WTC11 (cell line): ENCODE measurements around the gene SIN3A. TPM values are rescaled to one million over a fixed set of nuclear protein-coding genes. Genes with fewer than 3 reads are reported as not detected.

Source experiments
- ATAC-seq: fragments of 200-7000 bp; cut with Tn5 transposase; 2 replicates; pipeline ENCODE4 v1.10.0; 2021; ENCODE audit warnings: mild to moderate bottlenecking, moderate library complexity
- CTCF ChIA-PET: fragments of 300-600 bp; sonication (Branson Sonifier 250); formaldehyde crosslinking; loops from one replicate; lab custom pipeline; 2021; ENCODE audit warnings: antibody characterized with exemption; lab: Charles Lee
- POLR2A ChIA-PET: fragments of 350-600 bp; sonication (Branson Sonifier 250); formaldehyde crosslinking; loops from one replicate; lab custom pipeline; 2021; ENCODE audit warnings: antibody characterized with exemption; lab: Charles Lee
- DNase-seq: peaks from one replicate; pipeline ENCODE4 v3.0.0; 2021; ENCODE audit warnings: low spot score
- H3K27ac Mint-ChIP-seq: 2 replicates; pipeline ENCODE4 v1.8.0; 2021; ENCODE audit warnings: mixed read lengths
- H3K27me3 Mint-ChIP-seq: 2 replicates; pipeline ENCODE4 v1.8.0; 2021; ENCODE audit warnings: low read depth, mild to moderate bottlenecking, moderate library complexity, mixed read lengths
- H3K36me3 Mint-ChIP-seq: 2 replicates; pipeline ENCODE4 v1.8.0; 2021; ENCODE audit warnings: mixed read lengths
- H3K4me1 Mint-ChIP-seq: 2 replicates; pipeline ENCODE4 v1.8.0; 2022; ENCODE audit warnings: mixed read lengths
- H3K4me3 Mint-ChIP-seq: 2 replicates; pipeline ENCODE4 v1.8.0; 2021; ENCODE audit warnings: mild to moderate bottlenecking, moderate library complexity, mixed read lengths
- H3K9me3 Mint-ChIP-seq: 2 replicates; pipeline ENCODE4 v1.8.0; 2021; ENCODE audit warnings: mixed read lengths
- CDX4 ChIP-seq: fragments of 250-450 bp; sonication (Bioruptor Pico); IDR thresholded peaks from 2 replicates; pipeline ENCODE4 v1.9.0; 2021; ENCODE audit warnings: moderate library complexity, mild to moderate bottlenecking, inconsistent platforms, borderline replicate concordance
- E2F4 ChIP-seq: sonication (generic); formaldehyde crosslinking; IDR thresholded peaks from 2 replicates; pipeline ENCODE4 v1.8.1; 2022; ENCODE audit warnings: low read depth, mild to moderate bottlenecking, moderate library complexity, missing genetic modification reagents, borderline replicate concordance
- FOXJ3 ChIP-seq: sonication (generic); formaldehyde crosslinking; IDR thresholded peaks from 2 replicates; pipeline ENCODE4 v1.9.0; 2021; ENCODE audit warnings: missing genetic modification reagents, mild to moderate bottlenecking, borderline replicate concordance
- FOXP4 ChIP-seq: sonication (generic); formaldehyde crosslinking; IDR thresholded peaks from 2 replicates; pipeline ENCODE4 v1.8.0; 2022; ENCODE audit warnings: mild to moderate bottlenecking, missing genetic modification reagents
- GTF2I ChIP-seq: fragments of 250-450 bp; sonication (Bioruptor Pico); conservative IDR thresholded peaks from 2 replicates; pipeline ENCODE4 v1.4.0; 2021; ENCODE audit warnings: mild to moderate bottlenecking
- NFATC4 ChIP-seq: fragments of 250-450 bp; sonication (Bioruptor Pico); IDR thresholded peaks from 2 replicates; pipeline ENCODE4 v1.9.0; 2021; ENCODE audit warnings: mild to moderate bottlenecking
- NR3C1 ChIP-seq: sonication (generic); formaldehyde crosslinking; conservative IDR thresholded peaks from 2 replicates; pipeline ENCODE4 v1.8.1; 2023; ENCODE audit warnings: low read depth, mild to moderate bottlenecking, missing genetic modification reagents
- OVOL2 ChIP-seq: fragments of 250-450 bp; sonication (Bioruptor Pico); IDR thresholded peaks from 2 replicates; pipeline ENCODE4 v1.9.0; 2021; ENCODE audit warnings: mild to moderate bottlenecking, borderline replicate concordance
- PRDM15 ChIP-seq: sonication (generic); formaldehyde crosslinking; IDR thresholded peaks from 2 replicates; pipeline ENCODE4 v1.8.0; 2022; ENCODE audit warnings: missing genetic modification reagents
- RELA ChIP-seq: sonication (generic); formaldehyde crosslinking; IDR thresholded peaks from 2 replicates; pipeline ENCODE4 v1.8.1; 2022; ENCODE audit warnings: missing genetic modification reagents, mild to moderate bottlenecking, borderline replicate concordance
- SMAD3 ChIP-seq: sonication (generic); formaldehyde crosslinking; IDR thresholded peaks from 2 replicates; pipeline ENCODE4 v1.8.0; 2022; ENCODE audit warnings: missing genetic modification reagents, mild to moderate bottlenecking, borderline replicate concordance
- SMAD4 ChIP-seq: sonication (generic); formaldehyde crosslinking; IDR thresholded peaks from 2 replicates; pipeline ENCODE4 v1.8.0; 2022; ENCODE audit warnings: mild to moderate bottlenecking, missing genetic modification reagents
- ZBTB21 ChIP-seq: sonication (generic); formaldehyde crosslinking; IDR thresholded peaks from 2 replicates; pipeline ENCODE4 v1.8.1; 2023; ENCODE audit warnings: mild to moderate bottlenecking, missing genetic modification reagents, borderline replicate concordance
- ZNF219 ChIP-seq: sonication (generic); formaldehyde crosslinking; IDR thresholded peaks from 2 replicates; pipeline ENCODE4 v1.8.0; 2023; ENCODE audit warnings: missing genetic modification reagents, mild to moderate bottlenecking, borderline replicate concordance
- ZNF423 ChIP-seq: fragments of 250-450 bp; sonication (Bioruptor Pico); IDR thresholded peaks from 2 replicates; pipeline ENCODE4 v2.1.2; 2022; ENCODE audit warnings: mild to moderate bottlenecking, moderate library complexity
- ZNF671 ChIP-seq: fragments of 250-450 bp; sonication (Bioruptor Pico); IDR thresholded peaks from 2 replicates; pipeline ENCODE4 v1.8.0; 2021; ENCODE audit warnings: mild to moderate bottlenecking
- total RNA-seq: library from RNA; stranded (reverse); gene quantifications from 3 replicates; pipeline ENCODE4 v1.2.3, GENCODE V29; 2021
- TF ChIP-seq, protein P1 (sequence below): fragments of 250-450 bp; sonication (Bioruptor Pico); IDR thresholded peaks from 2 replicates; pipeline ENCODE4 v1.9.0; 2021; ENCODE audit warnings: mild to moderate bottlenecking, borderline replicate concordance
- TF ChIP-seq, protein P2 (sequence below): sonication (generic); formaldehyde crosslinking; IDR thresholded peaks from 2 replicates; pipeline ENCODE4 v1.8.1; 2023; ENCODE audit warnings: mild to moderate bottlenecking, missing genetic modification reagents

SIN3A gene
- total RNA-seq, 1 experiment from 2014 or later = 113 TPM

GRCh38 chr15:75354454-75354853 is 97.0 kb downstream of the SIN3A start:
- no peak for DNase-seq
- Mint-ChIP-seq H3K4me3 (no peak overlapping the region), H3K36me3 (peaks cover 6% of the 10 kb centered on the region), H3K27me3 (0 out of 2 replicates have a peak, but pooled peaks cover 6% of the 10 kb centered on the region), H3K9me3 (no peaks in the 10 kb centered on the region), H3K4me1 (no peaks in the 10 kb centered on the region), H3K27ac (no peak overlapping the region)
- TF ChIP-seq ZNF423 (CRISPR knock-in tag) (no peak), OVOL2 (CRISPR knock-in tag) (no peak), ZBTB21 (CRISPR knock-in tag) (no peak)
- TF ChIP-seq, protein P1, sequence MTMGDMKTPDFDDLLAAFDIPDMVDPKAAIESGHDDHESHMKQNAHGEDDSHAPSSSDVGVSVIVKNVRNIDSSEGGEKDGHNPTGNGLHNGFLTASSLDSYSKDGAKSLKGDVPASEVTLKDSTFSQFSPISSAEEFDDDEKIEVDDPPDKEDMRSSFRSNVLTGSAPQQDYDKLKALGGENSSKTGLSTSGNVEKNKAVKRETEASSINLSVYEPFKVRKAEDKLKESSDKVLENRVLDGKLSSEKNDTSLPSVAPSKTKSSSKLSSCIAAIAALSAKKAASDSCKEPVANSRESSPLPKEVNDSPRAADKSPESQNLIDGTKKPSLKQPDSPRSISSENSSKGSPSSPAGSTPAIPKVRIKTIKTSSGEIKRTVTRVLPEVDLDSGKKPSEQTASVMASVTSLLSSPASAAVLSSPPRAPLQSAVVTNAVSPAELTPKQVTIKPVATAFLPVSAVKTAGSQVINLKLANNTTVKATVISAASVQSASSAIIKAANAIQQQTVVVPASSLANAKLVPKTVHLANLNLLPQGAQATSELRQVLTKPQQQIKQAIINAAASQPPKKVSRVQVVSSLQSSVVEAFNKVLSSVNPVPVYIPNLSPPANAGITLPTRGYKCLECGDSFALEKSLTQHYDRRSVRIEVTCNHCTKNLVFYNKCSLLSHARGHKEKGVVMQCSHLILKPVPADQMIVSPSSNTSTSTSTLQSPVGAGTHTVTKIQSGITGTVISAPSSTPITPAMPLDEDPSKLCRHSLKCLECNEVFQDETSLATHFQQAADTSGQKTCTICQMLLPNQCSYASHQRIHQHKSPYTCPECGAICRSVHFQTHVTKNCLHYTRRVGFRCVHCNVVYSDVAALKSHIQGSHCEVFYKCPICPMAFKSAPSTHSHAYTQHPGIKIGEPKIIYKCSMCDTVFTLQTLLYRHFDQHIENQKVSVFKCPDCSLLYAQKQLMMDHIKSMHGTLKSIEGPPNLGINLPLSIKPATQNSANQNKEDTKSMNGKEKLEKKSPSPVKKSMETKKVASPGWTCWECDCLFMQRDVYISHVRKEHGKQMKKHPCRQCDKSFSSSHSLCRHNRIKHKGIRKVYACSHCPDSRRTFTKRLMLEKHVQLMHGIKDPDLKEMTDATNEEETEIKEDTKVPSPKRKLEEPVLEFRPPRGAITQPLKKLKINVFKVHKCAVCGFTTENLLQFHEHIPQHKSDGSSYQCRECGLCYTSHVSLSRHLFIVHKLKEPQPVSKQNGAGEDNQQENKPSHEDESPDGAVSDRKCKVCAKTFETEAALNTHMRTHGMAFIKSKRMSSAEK = no peak
- TF ChIP-seq, protein P2, sequence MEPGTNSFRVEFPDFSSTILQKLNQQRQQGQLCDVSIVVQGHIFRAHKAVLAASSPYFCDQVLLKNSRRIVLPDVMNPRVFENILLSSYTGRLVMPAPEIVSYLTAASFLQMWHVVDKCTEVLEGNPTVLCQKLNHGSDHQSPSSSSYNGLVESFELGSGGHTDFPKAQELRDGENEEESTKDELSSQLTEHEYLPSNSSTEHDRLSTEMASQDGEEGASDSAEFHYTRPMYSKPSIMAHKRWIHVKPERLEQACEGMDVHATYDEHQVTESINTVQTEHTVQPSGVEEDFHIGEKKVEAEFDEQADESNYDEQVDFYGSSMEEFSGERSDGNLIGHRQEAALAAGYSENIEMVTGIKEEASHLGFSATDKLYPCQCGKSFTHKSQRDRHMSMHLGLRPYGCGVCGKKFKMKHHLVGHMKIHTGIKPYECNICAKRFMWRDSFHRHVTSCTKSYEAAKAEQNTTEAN (CRISPR knock-in tag) = no peak
- POLR2A ChIA-PET = interaction anchor here (0.9 kb wide), 1 partner anchor 14 kb away, joined by 3 read pairs; the partner anchor contains the start of gene MAN2C1
- CTCF ChIA-PET = interaction anchor here (1.3 to 4.3 kb wide), 2 partner anchors 9 to 13 kb away, joined by 3 to 22 read pairs; partner anchors contain the start of gene MAN2C1
- ATAC-seq = peak; percentile 17; the same call in 1 of the 2 replicates

GRCh38 chr15:75353604-75354003 is 97.9 kb downstream of the SIN3A start:
- peaks cover 4% of the 10 kb centered on the region for H3K36me3 Mint-ChIP-seq
- peaks cover 14% of the 10 kb centered on the region for H3K27me3 Mint-ChIP-seq
- ChIA-PET POLR2A (interaction anchor here (0.8 to 0.9 kb wide), 2 partner anchors 15 to 17 kb away, joined by 3 read pairs; partner anchors contain the start of gene MAN2C1), CTCF (interaction anchor here (0.7 to 4.3 kb wide), 3 partner anchors 9 to 25 kb away, joined by 3 to 22 read pairs (median 3); partner anchors contain the start of gene MAN2C1)
- peaks cover 5% of the 10 kb centered on the region for H3K4me1 Mint-ChIP-seq
- no peak for ATAC-seq
- H3K4me3 Mint-ChIP-seq = no peak overlapping the region
- no peak overlapping the region for H3K27ac Mint-ChIP-seq
- no peak for DNase-seq
- no peaks in the 10 kb centered on the region for H3K9me3 Mint-ChIP-seq
- no peak for TF ChIP-seq SMAD3 (CRISPR knock-in tag)
- TF ChIP-seq RELA = no peak
- TF ChIP-seq PRDM15 (CRISPR knock-in tag) = no peak
- no peak for TF ChIP-seq NR3C1
- TF ChIP-seq ZNF219 (CRISPR knock-in tag) = no peak
- TF ChIP-seq E2F4 (CRISPR knock-in tag) = no peak
- TF ChIP-seq SMAD4 (CRISPR knock-in tag) = no peak
- no peak for TF ChIP-seq FOXP4
- TF ChIP-seq GTF2I (CRISPR knock-in tag) = no peak
- TF ChIP-seq FOXJ3 (CRISPR knock-in tag) = no peak
- TF ChIP-seq NFATC4 = no peak
- TF ChIP-seq CDX4 (CRISPR knock-in tag) = no peak
- no peak for TF ChIP-seq ZNF671 (CRISPR knock-in tag)
- TF ChIP-seq, all 79 proteins: peak for 0
